RWPE2 (cell line): ENCODE data around the gene ARID5B.

Source experiments
- ATAC-seq: fragments of 200-7000 bp; cut with Tn5 transposase; 3 replicates; pipeline ENCODE4 v1.9.1; 2021; ENCODE audit warnings: low read depth
- DNase-seq: peaks from one replicate; pipeline ENCODE4 v3.0.0-alpha.2; 2020; ENCODE audit warnings: low spot score
- H3K27ac ChIP-seq: fragments of 450-650 bp; 2 replicates; pipeline ENCODE4 v1.5.1; 2017; ENCODE audit warnings: mild to moderate bottlenecking; ENCODE audit not compliant: poor library complexity, severe bottlenecking
- H3K27me3 ChIP-seq: fragments of 250-450 bp; sonication (Bioruptor Pico); 2 replicates; pipeline ENCODE4 v1.5.1; 2021; ENCODE audit warnings: mild to moderate bottlenecking, moderate library complexity; ENCODE audit not compliant: insufficient read depth, poor library complexity, severe bottlenecking
- H3K36me3 ChIP-seq: fragments of 250-450 bp; sonication (Bioruptor Pico); 2 replicates; pipeline ENCODE4 v1.5.1; 2020; ENCODE audit warnings: low read depth, mild to moderate bottlenecking, moderate library complexity
- H3K4me1 ChIP-seq: fragments of 250-450 bp; sonication (Bioruptor Pico); 2 replicates; pipeline ENCODE4 v1.5.1; 2021; ENCODE audit warnings: mild to moderate bottlenecking, moderate library complexity; ENCODE audit not compliant: insufficient read depth, poor library complexity, severe bottlenecking
- H3K4me3 ChIP-seq: fragments of 250-450 bp; sonication (Bioruptor Pico); 2 replicates; pipeline ENCODE4 v1.5.1; 2021; ENCODE audit warnings: mild to moderate bottlenecking, moderate library complexity; ENCODE audit not compliant: severe bottlenecking
- H3K9me3 ChIP-seq: fragments of 250-450 bp; sonication (Bioruptor Pico); 2 replicates; pipeline ENCODE4 v1.5.1; 2021; ENCODE audit warnings: mild to moderate bottlenecking, moderate library complexity; ENCODE audit not compliant: severe bottlenecking
- CTCF ChIP-seq: fragments of 450-650 bp; IDR thresholded peaks from one replicate; pipeline ENCODE4 v1.5.1; 2017; ENCODE audit warnings: mild to moderate bottlenecking, moderate library complexity; ENCODE audit not compliant: poor library complexity, severe bottlenecking

Gene ARID5B

GRCh38 chr10:62057850-62058249, 156.4 kb downstream of the ARID5B start:
- Histone ChIP-seq H3K36me3 (peaks cover 37% of the 10 kb centered on the region), H3K27ac (no peak overlapping the region)
- no peak for ATAC-seq

DNA sequence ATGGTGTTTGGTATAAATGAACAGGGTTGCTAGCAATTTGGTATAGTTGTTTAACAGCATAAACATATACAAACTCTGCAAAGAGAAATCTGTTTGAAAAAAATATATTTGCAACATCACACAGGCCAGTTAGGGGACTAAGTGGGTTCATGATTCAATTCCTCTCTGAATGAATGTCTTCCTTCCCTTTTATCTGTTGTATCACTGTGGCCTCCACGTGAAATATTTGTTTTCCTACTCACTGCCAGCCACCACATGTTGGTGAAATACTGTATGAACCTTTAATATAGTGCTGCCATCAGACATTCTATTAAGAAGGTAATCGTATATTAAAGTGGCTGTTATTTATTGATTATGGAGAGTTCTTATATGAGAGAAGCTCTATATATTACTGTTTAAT, 157.0 kb downstream of the ARID5B start:
- Histone ChIP-seq H3K9me3 (no peaks in the 10 kb centered on the region), H3K27me3 (no peaks in the 10 kb centered on the region), H3K27ac (no peak overlapping the region), H3K4me3 (no peak overlapping the region), H3K4me1 (no peaks in the 10 kb centered on the region), H3K36me3 (peaks cover 32% of the 10 kb centered on the region)
- ATAC-seq, result no peak
- TF ChIP-seq CTCF, result no peak
- DNase-seq, result no peak

More at GRCh38 chr10:62057850-62058249, 156.4 kb downstream of the ARID5B start:
- no peaks in the 10 kb centered on the region for H3K9me3 ChIP-seq
- H3K27me3 ChIP-seq, result no peaks in the 10 kb centered on the region
- H3K4me1 ChIP-seq, result no peaks in the 10 kb centered on the region
- no peak for DNase-seq
- no peak for TF ChIP-seq CTCF
- H3K4me3 ChIP-seq, result no peak overlapping the region

DNA sequence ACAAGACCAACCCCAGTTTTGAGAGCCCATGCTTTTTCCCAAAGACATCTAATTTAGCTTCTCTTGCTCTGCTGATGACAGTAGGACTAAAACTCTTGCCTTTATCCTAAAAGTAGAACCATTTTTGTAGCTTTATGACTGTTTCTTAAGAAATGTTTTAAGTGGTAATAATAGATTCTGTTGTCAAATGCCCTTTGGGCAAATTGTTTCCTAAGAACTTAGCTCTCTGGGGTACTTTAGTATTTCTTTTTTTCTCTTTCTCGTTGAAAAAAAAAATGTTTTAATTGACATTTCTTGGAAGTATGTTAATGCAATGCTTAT, 157.4 kb downstream of the ARID5B start:
- TF ChIP-seq CTCF, result no peak
- Histone ChIP-seq H3K4me1 (no peaks in the 10 kb centered on the region), H3K4me3 (no peak overlapping the region), H3K27ac (no peak overlapping the region), H3K27me3 (no peaks in the 10 kb centered on the region), H3K9me3 (no peaks in the 10 kb centered on the region), H3K36me3 (peaks cover 28% of the 10 kb centered on the region)
- DNase-seq (no peak), ATAC-seq (no peak)

DNA sequence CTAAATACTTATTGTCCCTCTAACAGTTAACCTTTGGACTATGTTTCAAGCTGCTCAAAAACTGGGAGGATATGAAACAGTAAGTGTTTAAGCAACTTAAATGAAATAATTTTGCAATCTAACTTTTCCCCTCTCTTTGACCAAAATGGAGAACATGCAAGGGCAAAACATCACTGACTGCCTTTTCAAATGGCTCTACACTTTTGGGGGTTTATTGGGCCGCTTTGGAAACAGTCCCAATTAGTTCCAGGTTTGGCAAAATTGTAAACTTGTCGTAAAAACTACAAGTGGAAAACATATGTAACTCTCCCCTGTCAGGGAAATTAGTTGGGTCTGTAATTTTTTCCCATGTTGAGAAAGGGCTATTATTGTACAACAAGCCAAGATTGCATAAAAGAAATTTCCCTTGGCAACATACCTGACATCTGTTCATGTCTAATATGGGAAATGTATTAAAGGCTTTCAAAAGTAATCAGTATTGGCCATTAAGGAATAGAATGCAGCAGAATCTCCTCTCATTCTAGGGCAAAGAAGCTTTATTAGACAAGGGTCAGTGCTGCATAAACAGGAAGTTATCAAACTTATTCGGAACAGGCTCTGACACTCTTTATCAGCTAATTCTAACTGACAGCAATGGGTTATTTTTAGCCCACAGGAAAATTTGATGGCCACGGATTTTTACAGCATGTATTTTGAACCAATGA, 157.9 kb downstream of the ARID5B start:
- Histone ChIP-seq H3K9me3 (no peaks in the 10 kb centered on the region), H3K4me1 (no peaks in the 10 kb centered on the region), H3K27ac (no peak overlapping the region), H3K4me3 (no peak overlapping the region), H3K27me3 (no peaks in the 10 kb centered on the region), H3K36me3 (peaks cover 25% of the 10 kb centered on the region)
- DNase-seq (no peak), ATAC-seq (no peak)
- no peak for TF ChIP-seq CTCF

GRCh38 chr10:62062028-62062427, 160.5 kb downstream of the ARID5B start:
- TF ChIP-seq CTCF, result no peak
- H3K9me3 ChIP-seq, result no peaks in the 10 kb centered on the region
- no peak overlapping the region for H3K27ac ChIP-seq
- ATAC-seq (no peak), DNase-seq (no peak)
- H3K4me1 ChIP-seq, result no peaks in the 10 kb centered on the region
- H3K4me3 ChIP-seq, result no peak overlapping the region
- peaks cover 24% of the 10 kb centered on the region for H3K36me3 ChIP-seq
- no peaks in the 10 kb centered on the region for H3K27me3 ChIP-seq
